C4-2B (cell line): Measurements from ENCODE around the gene AMIGO3.

Experiments used
- H3K27ac ChIP-seq: fragments of 450-650 bp; 2 replicates; pipeline ENCODE4 v1.5.1; 2017
- ZFX ChIP-seq: fragments of 450-650 bp; IDR thresholded peaks from 2 replicates; pipeline ENCODE4 v1.6.1; 2017
- TF ChIP-seq, protein P1 (sequence below): fragments of 450-650 bp; conservative IDR thresholded peaks from 2 replicates; pipeline ENCODE4 v1.5.1; 2017; ENCODE audit warnings: mild to moderate bottlenecking

AMIGO3 gene

DNA sequence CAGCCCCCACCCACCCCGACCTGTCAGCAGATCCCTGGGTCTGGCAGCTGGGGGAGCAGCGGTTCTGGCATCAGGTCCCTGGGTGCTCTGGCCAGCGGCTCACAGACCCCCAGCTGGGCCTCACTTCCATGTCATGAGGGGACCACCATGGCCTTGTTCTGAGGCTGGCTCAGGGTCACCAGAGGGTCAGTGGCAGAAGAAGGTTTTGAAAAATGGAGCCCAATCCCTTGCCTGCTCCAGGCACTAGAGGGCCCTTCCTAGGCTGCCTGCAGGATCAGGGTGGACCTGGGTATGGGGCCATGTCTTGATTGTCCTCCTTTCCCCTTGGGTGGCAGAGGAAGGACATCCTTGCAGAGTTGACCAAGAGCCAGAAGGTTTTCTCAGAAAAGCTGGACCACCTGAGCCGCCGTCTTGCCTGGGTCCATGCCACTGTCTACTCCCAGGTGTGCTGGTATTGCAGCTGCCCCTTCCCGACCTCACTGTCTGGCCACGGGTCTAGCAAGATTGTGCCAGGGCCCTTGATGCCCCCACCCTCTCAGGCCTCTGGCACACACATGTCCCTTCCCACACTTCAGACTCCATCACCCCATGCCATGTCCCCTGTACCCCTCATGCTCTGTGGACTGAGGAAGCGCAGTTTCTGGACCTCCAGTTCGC is 12.9 kb downstream of the AMIGO3 start:
- no peak for TF ChIP-seq ZFX
- TF ChIP-seq, protein P1, sequence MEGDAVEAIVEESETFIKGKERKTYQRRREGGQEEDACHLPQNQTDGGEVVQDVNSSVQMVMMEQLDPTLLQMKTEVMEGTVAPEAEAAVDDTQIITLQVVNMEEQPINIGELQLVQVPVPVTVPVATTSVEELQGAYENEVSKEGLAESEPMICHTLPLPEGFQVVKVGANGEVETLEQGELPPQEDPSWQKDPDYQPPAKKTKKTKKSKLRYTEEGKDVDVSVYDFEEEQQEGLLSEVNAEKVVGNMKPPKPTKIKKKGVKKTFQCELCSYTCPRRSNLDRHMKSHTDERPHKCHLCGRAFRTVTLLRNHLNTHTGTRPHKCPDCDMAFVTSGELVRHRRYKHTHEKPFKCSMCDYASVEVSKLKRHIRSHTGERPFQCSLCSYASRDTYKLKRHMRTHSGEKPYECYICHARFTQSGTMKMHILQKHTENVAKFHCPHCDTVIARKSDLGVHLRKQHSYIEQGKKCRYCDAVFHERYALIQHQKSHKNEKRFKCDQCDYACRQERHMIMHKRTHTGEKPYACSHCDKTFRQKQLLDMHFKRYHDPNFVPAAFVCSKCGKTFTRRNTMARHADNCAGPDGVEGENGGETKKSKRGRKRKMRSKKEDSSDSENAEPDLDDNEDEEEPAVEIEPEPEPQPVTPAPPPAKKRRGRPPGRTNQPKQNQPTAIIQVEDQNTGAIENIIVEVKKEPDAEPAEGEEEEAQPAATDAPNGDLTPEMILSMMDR: no peak
- H3K27ac ChIP-seq: no peak overlapping the region

- H3K27ac ChIP-seq: no peak overlapping the region
- TF ChIP-seq, protein P1: no peak
- no peak for TF ChIP-seq ZFX
These were observed 14.0 kb downstream of the AMIGO3 start for GRCh38 chr3:49705390-49705960.

DNA sequence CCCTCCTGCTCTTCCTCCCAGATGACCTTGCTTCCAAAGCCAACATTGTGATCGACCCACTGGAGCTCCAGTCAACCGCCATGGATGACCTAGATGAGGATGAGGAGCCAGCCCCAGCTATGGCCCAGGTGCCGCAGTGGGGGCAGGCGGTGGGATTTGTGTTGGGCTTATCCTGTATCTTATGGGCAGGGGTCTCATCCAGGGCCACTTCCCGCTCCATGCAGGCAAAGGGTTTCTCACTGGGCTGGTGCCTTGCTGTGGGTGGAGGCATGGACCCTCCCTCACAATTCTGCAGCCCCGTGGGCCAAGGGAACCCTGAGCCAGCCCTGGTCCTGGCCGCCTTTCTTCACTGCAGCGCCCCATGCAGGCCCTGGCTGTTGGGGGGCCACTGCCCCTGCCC is 14.9 kb downstream of the AMIGO3 start:
- H3K27ac ChIP-seq: no peak overlapping the region
- TF ChIP-seq ZFX: no peak
- TF ChIP-seq, protein P1: no peak

DNA sequence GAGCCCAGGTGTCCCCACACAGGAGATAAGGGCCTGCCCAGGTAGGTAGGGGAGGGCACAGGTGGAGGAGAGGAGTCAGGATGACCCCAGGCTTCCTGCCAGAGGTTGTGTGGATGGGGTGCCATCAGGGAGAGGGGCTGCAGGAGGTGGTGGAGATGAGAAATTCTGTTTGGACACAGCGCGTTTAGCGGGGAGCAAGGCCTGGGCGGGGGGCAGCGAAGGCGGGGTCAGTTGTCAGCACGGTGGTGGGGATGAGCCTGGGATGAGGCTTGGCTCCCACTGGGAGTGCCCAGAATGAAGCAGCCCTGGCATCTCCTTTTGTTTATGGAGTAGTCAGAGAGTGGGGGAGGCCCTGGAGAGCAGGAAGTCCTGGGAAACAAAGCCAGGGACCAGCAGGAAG is 15.5 kb downstream of the AMIGO3 start:
- H3K27ac ChIP-seq: no peak overlapping the region
- TF ChIP-seq, protein P1: no peak
- no peak for TF ChIP-seq ZFX

GRCh38 chr3:49703443-49703927 is 16.0 kb downstream of the AMIGO3 start:
- TF ChIP-seq ZFX: no peak
- TF ChIP-seq, protein P1: peak; percentile 88
- no peak overlapping the region for H3K27ac ChIP-seq

- TF ChIP-seq, protein P1: no peak
- TF ChIP-seq ZFX: no peak
- H3K27ac ChIP-seq: no peak overlapping the region
These were observed 16.8 kb downstream of the AMIGO3 start for GRCh38 chr3:49702672-49703071.

DNA sequence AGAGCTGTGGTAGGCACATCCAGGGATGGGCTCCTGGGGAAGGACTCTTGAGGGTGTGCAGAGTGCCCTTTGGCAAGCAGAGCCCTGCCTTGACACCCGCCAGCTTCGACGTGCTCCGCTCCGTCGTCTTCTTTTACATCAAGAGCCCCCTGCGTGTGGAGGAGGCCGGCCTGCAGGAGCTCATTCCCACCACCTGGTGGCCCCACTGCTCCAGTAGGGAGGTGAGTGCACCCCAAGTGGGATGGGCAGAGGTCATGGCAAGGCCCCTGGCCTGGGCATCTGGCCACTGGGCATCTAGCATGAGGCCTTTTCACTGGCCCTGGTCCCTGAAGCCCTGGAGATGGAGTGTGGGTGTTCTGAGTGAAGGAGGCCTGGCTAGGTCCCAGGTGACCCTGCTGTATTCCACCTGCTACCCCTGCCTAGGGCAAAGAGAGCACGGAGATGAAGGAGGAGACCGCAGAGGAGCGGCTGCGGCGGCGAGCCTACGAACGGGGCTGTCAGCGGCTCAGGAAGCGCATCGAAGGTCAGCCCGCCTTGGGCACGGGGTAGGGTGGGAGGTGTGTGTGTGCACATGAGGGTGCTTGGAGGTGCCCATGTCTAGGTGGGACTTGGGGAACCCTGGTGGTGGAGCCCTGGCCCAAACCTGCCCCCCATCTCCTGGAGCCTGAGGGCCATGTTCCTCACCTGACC is 18.0 kb downstream of the AMIGO3 start:
- no peak for TF ChIP-seq ZFX
- TF ChIP-seq, protein P1: peak; percentile 39
- no peak overlapping the region for H3K27ac ChIP-seq
